Endothelial cell of umbilical vein (primary cell): ENCODE results near the gene PSG6.

Experiments used
- EZH2 ChIP-seq: IDR thresholded peaks from 2 replicates; pipeline ENCODE4 v1.6.1; 2012; ENCODE audit warnings: borderline replicate concordance, low read depth, mild to moderate bottlenecking, moderate library complexity, low read length, inconsistent platforms; ENCODE audit not compliant: severe bottlenecking
- JUN ChIP-seq: IDR thresholded peaks from 2 replicates; pipeline ENCODE4 v1.6.1; 2011; ENCODE audit warnings: borderline replicate concordance, low read depth; ENCODE audit not compliant: insufficient read length, insufficient read depth
- MYC ChIP-seq: IDR thresholded peaks from one replicate; pipeline ENCODE4 v1.6.1; 2011; ENCODE audit warnings: mild to moderate bottlenecking, low read depth, low read length
- TF ChIP-seq, protein P1 (sequence below), 2 donors: IDR thresholded peaks; 1 replicate in 1 of 2; 2 replicates in 1 of 2; pipeline ENCODE4 v1.5.1; 2011; ENCODE audit warnings: low read length in 2 of 2, mild to moderate bottlenecking in 2 of 2, moderate library complexity in 2 of 2, control low read depth in 1 of 2, inconsistent platforms in 1 of 2, low read depth in 1 of 2; ENCODE audit not compliant: insufficient read depth in 1 of 2; ENCODE audit errors: extremely low read depth in 1 of 2

DNA sequence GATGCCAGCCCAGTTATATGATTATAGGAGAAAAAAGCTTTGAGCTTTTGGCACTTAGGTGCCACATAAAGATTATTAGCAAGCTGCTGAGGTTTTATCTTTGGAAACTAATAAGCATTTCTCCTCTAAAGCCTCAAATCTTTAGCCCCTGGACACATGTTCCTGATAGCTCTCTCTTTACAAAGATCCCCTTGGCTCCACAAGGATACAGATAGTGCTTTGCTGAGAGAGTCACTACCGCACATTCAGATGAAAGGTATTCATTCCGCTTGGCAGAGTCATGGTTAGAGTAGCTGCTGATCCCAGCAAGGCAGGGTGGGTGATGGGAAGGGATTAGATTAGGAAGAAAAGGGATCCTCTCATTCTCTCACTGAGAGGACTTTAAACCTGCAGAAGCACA, 47.5 kb upstream of the PSG6 start:
- TF ChIP-seq JUN (no peak), MYC (no peak), EZH2 (no peak)
- TF ChIP-seq, protein P1, sequence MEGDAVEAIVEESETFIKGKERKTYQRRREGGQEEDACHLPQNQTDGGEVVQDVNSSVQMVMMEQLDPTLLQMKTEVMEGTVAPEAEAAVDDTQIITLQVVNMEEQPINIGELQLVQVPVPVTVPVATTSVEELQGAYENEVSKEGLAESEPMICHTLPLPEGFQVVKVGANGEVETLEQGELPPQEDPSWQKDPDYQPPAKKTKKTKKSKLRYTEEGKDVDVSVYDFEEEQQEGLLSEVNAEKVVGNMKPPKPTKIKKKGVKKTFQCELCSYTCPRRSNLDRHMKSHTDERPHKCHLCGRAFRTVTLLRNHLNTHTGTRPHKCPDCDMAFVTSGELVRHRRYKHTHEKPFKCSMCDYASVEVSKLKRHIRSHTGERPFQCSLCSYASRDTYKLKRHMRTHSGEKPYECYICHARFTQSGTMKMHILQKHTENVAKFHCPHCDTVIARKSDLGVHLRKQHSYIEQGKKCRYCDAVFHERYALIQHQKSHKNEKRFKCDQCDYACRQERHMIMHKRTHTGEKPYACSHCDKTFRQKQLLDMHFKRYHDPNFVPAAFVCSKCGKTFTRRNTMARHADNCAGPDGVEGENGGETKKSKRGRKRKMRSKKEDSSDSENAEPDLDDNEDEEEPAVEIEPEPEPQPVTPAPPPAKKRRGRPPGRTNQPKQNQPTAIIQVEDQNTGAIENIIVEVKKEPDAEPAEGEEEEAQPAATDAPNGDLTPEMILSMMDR (IDR thresholded peaks at IDR 0.05; ENCODE audit: extremely low read depth in 1 of 2, insufficient read depth in 1 of 2, low read depth in 1 of 2, low read length in 2 of 2) = no peak
